Measurements from ENCODE around the gene CCDC13.

GRCh38 chr3:42731476-42732195 is 41.4 kb downstream of the CCDC13 start:
- TF ChIP-seq POLR2A (IDR thresholded peaks at IDR 0.05), result no peak
- no peak for TF ChIP-seq CTCF (IDR thresholded peaks at IDR 0.05)
- TF ChIP-seq POLR2AphosphoS5 (IDR thresholded peaks at IDR 0.05), result no peak
